HepG2 (cell line): ENCODE data around the gene NUP133. TPM values are rescaled to one million over a fixed set of nuclear protein-coding genes. Genes with fewer than 3 reads are reported as not detected.

Experiments
- FOXC1 ChIP-seq: sonication (generic); formaldehyde crosslinking; IDR thresholded peaks from 2 replicates; pipeline ENCODE4 v1.8.0; 2022; ENCODE audit warnings: mild to moderate bottlenecking, missing genetic modification reagents, borderline replicate concordance
- HDAC1 ChIP-seq: sonication (generic); formaldehyde crosslinking; IDR thresholded peaks from 2 replicates; pipeline ENCODE4 v1.5.1; 2020; ENCODE audit warnings: mild to moderate bottlenecking, missing genetic modification reagents
- IRX3 ChIP-seq: sonication (generic); formaldehyde crosslinking; IDR thresholded peaks from 2 replicates; pipeline ENCODE4 v1.8.1; 2023; ENCODE audit warnings: mild to moderate bottlenecking, low read depth, missing genetic modification reagents, borderline replicate concordance
- ISX ChIP-seq: sonication (generic); formaldehyde crosslinking; conservative IDR thresholded peaks from 2 replicates; pipeline ENCODE4 v1.5.0; 2020; ENCODE audit warnings: missing genetic modification reagents
- NCOR1 ChIP-seq: fragments of 200-600 bp; sonication (generic); IDR thresholded peaks from 2 replicates; pipeline ENCODE4 v1.7.0; 2017; ENCODE audit warnings: antibody characterized with exemption, low read length, borderline replicate concordance
- NFYB ChIP-seq: sonication (generic); formaldehyde crosslinking; IDR thresholded peaks from 2 replicates; pipeline ENCODE4 v1.4.0; 2020; ENCODE audit warnings: missing genetic modification reagents
- RORA ChIP-seq: sonication (generic); formaldehyde crosslinking; IDR thresholded peaks from 2 replicates; pipeline ENCODE4 v1.5.0; 2020; ENCODE audit warnings: mild to moderate bottlenecking, missing genetic modification reagents, moderate library complexity
- SP2 ChIP-seq: sonication (generic); formaldehyde crosslinking; IDR thresholded peaks from 2 replicates; pipeline ENCODE4 v1.5.1; 2020; ENCODE audit warnings: mild to moderate bottlenecking, missing genetic modification reagents
- SRSF1 ChIP-seq: fragments of 200-400 bp; formaldehyde crosslinking; optimal IDR thresholded peaks from 2 replicates; pipeline ENCODE3; 2017; ENCODE audit warnings: mild to moderate bottlenecking, low read depth, low read length, moderate library complexity
- ZFP1 ChIP-seq: IDR thresholded peaks from 2 replicates; pipeline ENCODE4 v1.6.1; 2016
- ZNF20 ChIP-seq: sonication (generic); formaldehyde crosslinking; IDR thresholded peaks from 2 replicates; pipeline ENCODE4 v1.4.0; 2020; ENCODE audit warnings: mild to moderate bottlenecking, moderate library complexity, missing genetic modification reagents
- ZNF496 ChIP-seq: sonication (generic); formaldehyde crosslinking; IDR thresholded peaks from 2 replicates; pipeline ENCODE4 v1.8.1; 2023; ENCODE audit warnings: mild to moderate bottlenecking, moderate library complexity, missing genetic modification reagents; ENCODE audit not compliant: insufficient replicate concordance
- ZNF550 ChIP-seq: sonication (generic); formaldehyde crosslinking; IDR thresholded peaks from 2 replicates; pipeline ENCODE4 v1.4.0; 2020; ENCODE audit warnings: mild to moderate bottlenecking, missing genetic modification reagents, borderline replicate concordance
- polyA plus RNA-seq, 8 experiments: library from polyadenylated mRNA; depleted of rRNA in 3 of 8; stranded (reverse) in 7 of 8; unstranded in 1 of 8; fragments of >200 nt; fragmentation: Illumina TruSeq in 4 of 8; extraction: Trizol in 4 of 8; gene quantifications; 2 replicates each; pipeline versions ENCODE4 v1.2.1 to v1.2.3, GENCODE V29; 2011 to 2016; ENCODE audit warnings: low read depth in 4 of 8, missing spikeins in 1 of 8, mixed read lengths in 1 of 8; ENCODE audit not compliant: insufficient read depth in 1 of 8
- total RNA-seq, 5 experiments: library from RNA; depleted of rRNA; stranded (reverse); fragments of >200 nt; fragmentation: Illumina TruSeq; extraction: Trizol; gene quantifications; 2 replicates each; pipeline ENCODE4 v1.2.3, GENCODE V29; 2016; ENCODE audit warnings: low read depth in 1 of 5
- TF ChIP-seq, protein P1 (sequence below): sonication (generic); formaldehyde crosslinking; IDR thresholded peaks from 2 replicates; pipeline ENCODE4 v1.4.0; 2020; ENCODE audit warnings: missing genetic modification reagents, borderline replicate concordance
- TF ChIP-seq, protein P2 (sequence below): sonication (generic); formaldehyde crosslinking; IDR thresholded peaks from 2 replicates; pipeline ENCODE4 v1.5.0; 2020; ENCODE audit warnings: mild to moderate bottlenecking, missing genetic modification reagents, moderate library complexity
- TF ChIP-seq, protein P3 (sequence below): sonication (generic); formaldehyde crosslinking; IDR thresholded peaks from 2 replicates; pipeline ENCODE4 v1.5.1; 2020; ENCODE audit warnings: mild to moderate bottlenecking, missing genetic modification reagents, borderline replicate concordance
- TF ChIP-seq, protein P4 (sequence below): sonication (generic); formaldehyde crosslinking; IDR thresholded peaks from 2 replicates; pipeline ENCODE4 v1.5.0; 2020; ENCODE audit warnings: missing genetic modification reagents

NUP133 gene
- total and polyA plus RNA-seq, 2 of the 13 experiments (the other 11 are each of a cell fraction or from before 2014, with no cell fraction given), result 17.7 to 45.6 TPM

DNA sequence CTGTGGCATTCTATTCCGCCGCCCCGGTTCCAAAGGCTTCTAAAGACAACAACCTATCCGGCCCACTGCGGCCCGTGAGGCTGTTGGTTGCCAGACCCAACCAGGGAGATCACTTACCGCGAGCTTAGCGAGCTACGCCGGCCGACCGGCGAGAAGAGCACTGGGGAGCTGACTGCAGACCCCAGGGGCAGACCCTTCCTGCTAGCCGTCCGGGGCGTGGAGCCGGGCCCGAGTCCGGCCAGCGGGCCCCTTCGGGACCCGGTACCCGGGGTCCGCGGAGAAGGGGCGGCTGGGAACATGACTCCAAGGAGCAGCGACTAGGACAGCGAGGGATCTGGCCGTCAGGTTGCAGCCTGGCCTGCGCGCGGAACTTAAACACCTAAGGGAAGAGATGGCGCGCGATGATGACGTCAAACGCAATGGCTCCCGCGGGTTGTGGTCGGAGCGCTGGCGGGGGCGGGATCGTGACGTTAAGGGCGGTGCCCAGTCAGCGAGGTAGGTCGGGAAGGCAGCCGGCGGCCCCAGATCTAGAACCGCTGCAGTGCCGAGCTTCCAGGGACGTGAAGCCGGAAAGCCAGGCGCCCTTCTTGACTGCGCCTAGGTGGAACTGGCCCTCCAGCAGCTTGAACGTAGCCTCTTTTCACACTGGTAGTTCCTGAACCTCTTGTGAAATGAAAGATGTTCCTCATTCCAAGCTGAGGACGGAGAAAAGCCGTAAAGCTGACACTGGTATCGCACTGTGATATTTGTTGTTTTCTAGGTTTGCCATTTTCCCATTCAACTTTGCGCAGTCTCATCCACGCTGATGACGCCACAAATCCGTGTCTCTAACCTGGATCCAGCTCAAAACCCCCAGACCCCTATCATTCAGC is at the start of gene NUP133 (continued):
- TF ChIP-seq, protein P1, sequence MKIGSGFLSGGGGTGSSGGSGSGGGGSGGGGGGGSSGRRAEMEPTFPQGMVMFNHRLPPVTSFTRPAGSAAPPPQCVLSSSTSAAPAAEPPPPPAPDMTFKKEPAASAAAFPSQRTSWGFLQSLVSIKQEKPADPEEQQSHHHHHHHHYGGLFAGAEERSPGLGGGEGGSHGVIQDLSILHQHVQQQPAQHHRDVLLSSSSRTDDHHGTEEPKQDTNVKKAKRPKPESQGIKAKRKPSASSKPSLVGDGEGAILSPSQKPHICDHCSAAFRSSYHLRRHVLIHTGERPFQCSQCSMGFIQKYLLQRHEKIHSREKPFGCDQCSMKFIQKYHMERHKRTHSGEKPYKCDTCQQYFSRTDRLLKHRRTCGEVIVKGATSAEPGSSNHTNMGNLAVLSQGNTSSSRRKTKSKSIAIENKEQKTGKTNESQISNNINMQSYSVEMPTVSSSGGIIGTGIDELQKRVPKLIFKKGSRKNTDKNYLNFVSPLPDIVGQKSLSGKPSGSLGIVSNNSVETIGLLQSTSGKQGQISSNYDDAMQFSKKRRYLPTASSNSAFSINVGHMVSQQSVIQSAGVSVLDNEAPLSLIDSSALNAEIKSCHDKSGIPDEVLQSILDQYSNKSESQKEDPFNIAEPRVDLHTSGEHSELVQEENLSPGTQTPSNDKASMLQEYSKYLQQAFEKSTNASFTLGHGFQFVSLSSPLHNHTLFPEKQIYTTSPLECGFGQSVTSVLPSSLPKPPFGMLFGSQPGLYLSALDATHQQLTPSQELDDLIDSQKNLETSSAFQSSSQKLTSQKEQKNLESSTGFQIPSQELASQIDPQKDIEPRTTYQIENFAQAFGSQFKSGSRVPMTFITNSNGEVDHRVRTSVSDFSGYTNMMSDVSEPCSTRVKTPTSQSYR (CRISPR knock-in tag), result no peak
- no peak for TF ChIP-seq RORA (CRISPR knock-in tag)
- TF ChIP-seq HDAC1 (CRISPR knock-in tag), result peak; percentile 89
- 0 out of 2 replicates have a peak, but pooled peaks have one; percentile 14 for TF ChIP-seq ZFP1 (CRISPR knock-in tag)
- TF ChIP-seq, protein P2, sequence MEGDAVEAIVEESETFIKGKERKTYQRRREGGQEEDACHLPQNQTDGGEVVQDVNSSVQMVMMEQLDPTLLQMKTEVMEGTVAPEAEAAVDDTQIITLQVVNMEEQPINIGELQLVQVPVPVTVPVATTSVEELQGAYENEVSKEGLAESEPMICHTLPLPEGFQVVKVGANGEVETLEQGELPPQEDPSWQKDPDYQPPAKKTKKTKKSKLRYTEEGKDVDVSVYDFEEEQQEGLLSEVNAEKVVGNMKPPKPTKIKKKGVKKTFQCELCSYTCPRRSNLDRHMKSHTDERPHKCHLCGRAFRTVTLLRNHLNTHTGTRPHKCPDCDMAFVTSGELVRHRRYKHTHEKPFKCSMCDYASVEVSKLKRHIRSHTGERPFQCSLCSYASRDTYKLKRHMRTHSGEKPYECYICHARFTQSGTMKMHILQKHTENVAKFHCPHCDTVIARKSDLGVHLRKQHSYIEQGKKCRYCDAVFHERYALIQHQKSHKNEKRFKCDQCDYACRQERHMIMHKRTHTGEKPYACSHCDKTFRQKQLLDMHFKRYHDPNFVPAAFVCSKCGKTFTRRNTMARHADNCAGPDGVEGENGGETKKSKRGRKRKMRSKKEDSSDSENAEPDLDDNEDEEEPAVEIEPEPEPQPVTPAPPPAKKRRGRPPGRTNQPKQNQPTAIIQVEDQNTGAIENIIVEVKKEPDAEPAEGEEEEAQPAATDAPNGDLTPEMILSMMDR (CRISPR knock-in tag), result no peak; the same call in 1 of the 2 replicates
- 0 out of 2 replicates have a peak, but pooled peaks have one; percentile 40 for TF ChIP-seq ZNF20 (CRISPR knock-in tag)
- TF ChIP-seq, protein P3, sequence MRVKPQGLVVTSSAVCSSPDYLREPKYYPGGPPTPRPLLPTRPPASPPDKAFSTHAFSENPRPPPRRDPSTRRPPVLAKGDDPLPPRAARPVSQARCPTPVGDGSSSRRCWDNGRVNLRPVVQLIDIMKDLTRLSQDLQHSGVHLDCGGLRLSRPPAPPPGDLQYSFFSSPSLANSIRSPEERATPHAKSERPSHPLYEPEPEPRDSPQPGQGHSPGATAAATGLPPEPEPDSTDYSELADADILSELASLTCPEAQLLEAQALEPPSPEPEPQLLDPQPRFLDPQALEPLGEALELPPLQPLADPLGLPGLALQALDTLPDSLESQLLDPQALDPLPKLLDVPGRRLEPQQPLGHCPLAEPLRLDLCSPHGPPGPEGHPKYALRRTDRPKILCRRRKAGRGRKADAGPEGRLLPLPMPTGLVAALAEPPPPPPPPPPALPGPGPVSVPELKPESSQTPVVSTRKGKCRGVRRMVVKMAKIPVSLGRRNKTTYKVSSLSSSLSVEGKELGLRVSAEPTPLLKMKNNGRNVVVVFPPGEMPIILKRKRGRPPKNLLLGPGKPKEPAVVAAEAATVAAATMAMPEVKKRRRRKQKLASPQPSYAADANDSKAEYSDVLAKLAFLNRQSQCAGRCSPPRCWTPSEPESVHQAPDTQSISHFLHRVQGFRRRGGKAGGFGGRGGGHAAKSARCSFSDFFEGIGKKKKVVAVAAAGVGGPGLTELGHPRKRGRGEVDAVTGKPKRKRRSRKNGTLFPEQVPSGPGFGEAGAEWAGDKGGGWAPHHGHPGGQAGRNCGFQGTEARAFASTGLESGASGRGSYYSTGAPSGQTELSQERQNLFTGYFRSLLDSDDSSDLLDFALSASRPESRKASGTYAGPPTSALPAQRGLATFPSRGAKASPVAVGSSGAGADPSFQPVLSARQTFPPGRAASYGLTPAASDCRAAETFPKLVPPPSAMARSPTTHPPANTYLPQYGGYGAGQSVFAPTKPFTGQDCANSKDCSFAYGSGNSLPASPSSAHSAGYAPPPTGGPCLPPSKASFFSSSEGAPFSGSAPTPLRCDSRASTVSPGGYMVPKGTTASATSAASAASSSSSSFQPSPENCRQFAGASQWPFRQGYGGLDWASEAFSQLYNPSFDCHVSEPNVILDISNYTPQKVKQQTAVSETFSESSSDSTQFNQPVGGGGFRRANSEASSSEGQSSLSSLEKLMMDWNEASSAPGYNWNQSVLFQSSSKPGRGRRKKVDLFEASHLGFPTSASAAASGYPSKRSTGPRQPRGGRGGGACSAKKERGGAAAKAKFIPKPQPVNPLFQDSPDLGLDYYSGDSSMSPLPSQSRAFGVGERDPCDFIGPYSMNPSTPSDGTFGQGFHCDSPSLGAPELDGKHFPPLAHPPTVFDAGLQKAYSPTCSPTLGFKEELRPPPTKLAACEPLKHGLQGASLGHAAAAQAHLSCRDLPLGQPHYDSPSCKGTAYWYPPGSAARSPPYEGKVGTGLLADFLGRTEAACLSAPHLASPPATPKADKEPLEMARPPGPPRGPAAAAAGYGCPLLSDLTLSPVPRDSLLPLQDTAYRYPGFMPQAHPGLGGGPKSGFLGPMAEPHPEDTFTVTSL, result no peak
- peak; percentile 72 for TF ChIP-seq NFYB (CRISPR knock-in tag)
- no peak for TF ChIP-seq SRSF1
- TF ChIP-seq, protein P4, sequence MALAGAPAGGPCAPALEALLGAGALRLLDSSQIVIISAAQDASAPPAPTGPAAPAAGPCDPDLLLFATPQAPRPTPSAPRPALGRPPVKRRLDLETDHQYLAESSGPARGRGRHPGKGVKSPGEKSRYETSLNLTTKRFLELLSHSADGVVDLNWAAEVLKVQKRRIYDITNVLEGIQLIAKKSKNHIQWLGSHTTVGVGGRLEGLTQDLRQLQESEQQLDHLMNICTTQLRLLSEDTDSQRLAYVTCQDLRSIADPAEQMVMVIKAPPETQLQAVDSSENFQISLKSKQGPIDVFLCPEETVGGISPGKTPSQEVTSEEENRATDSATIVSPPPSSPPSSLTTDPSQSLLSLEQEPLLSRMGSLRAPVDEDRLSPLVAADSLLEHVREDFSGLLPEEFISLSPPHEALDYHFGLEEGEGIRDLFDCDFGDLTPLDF, result peak; percentile 82
- no peak for TF ChIP-seq ZNF496 (CRISPR knock-in tag)
- no peak for TF ChIP-seq ZNF550 (CRISPR knock-in tag)
- no peak for TF ChIP-seq SP2 (CRISPR knock-in tag)
- no peak for TF ChIP-seq ISX (CRISPR knock-in tag)
- no peak for TF ChIP-seq FOXC1 (CRISPR knock-in tag)
- 0 out of 2 replicates have a peak, but pooled peaks have one; percentile 22 for TF ChIP-seq IRX3 (CRISPR knock-in tag)
- TF ChIP-seq NCOR1, result no peak; the same call in 1 of the 2 replicates
